ENCODE measurements around the gene RBBP5. TPM values are rescaled to one million over a fixed set of nuclear protein-coding genes. Genes with fewer than 3 reads are reported as not detected.
A peak's percentile ranks its signal among the peaks of the same experiment; 100 is the strongest.

Gene RBBP5
- total RNA-seq, 1 experiment from 2014 or later: 17.3 TPM

DNA sequence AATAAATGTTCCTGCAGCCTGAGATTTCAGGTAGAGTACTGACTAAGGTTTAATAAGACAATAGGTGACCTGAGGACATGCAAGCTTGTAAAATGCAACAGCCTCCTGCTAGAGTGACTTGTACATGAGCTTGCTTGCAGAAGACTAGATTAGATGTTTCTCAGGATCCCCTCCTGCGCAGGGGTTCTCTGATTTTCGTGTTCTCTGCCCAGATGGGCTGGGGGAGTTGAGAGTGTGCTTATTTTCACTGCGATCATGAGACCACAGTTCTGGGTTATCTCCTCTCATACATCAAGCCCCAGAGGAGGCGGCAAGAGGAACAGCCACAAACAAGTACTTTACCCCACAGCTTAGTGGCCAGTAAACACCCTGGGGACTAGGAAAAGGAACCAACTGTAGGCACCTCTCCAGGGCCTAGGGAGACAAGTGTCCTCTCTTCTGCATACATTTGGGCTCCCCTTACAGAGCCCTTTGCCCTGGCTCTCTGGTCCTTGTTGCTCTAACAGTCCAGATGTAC lies 45.5 kb downstream of the RBBP5 start:
- no peak overlapping the region for H2AK5ac ChIP-seq (ENCODE audit: insufficient read length, low read length)
- no peak overlapping the region for H3K4ac ChIP-seq (ENCODE audit: low read depth, low read length)
- H3K23ac ChIP-seq (ENCODE audit: insufficient read length, low read depth, low read length): no peak overlapping the region
- H3K18ac ChIP-seq (ENCODE audit: insufficient read length, low read depth, low read length): no peak overlapping the region
- H3T11ph ChIP-seq (ENCODE audit: low read length): no peak overlapping the region
- Mint-ChIP-seq H3K9me3 (no peaks in the 10 kb centered on the region), H3K36me3 (ENCODE audit: insufficient read depth in 1 of 3, low read depth in 3 of 3) (no peaks in the 10 kb centered on the region), H3K4me3 (no peak overlapping the region), H3K27me3 (ENCODE audit: low read depth) (no peaks in the 10 kb centered on the region; the same call in 1 of the 2 replicates), H3K27ac (peak overlapping the region in 1 of 3 experiments; percentile 76; a peak in 2 of 7 replicates), H3K4me1 (no peaks in the 10 kb centered on the region)
- H3K4me1 ChIP-seq (ENCODE audit: insufficient read depth, low read length): no peaks in the 10 kb centered on the region
- no peak for TF ChIP-seq CTCF (conservative IDR thresholded peaks at IDR 0.05)
- H3K14ac ChIP-seq (ENCODE audit: insufficient read depth, low read length): no peak overlapping the region
- no peak overlapping the region for H3K56ac ChIP-seq (ENCODE audit: insufficient read length, low read depth, low read length)
- H2BK15ac ChIP-seq (ENCODE audit: low read depth, low read length): no peak overlapping the region
- H4K8ac ChIP-seq (replicated peaks; ENCODE audit: insufficient read length, low read depth, low read length): no peak overlapping the region
- no peak overlapping the region for H3K4me2 ChIP-seq (ENCODE audit: insufficient read depth, insufficient read length, low read length)
- H2BK5ac ChIP-seq (ENCODE audit: insufficient read length, low read length): no peak overlapping the region
- H2BK12ac ChIP-seq (ENCODE audit: insufficient read length, low read depth, low read length): no peak overlapping the region
- H4K91ac ChIP-seq (ENCODE audit: insufficient read length, low read depth, low read length): no peak overlapping the region
- H3K79me1 ChIP-seq (ENCODE audit: insufficient read depth, low read depth, low read length, poor library complexity, severe bottlenecking): no peaks in the 10 kb centered on the region
- H3K79me2 ChIP-seq (ENCODE audit: insufficient read depth, low read length): no peaks in the 10 kb centered on the region
- H2AFZ ChIP-seq (ENCODE audit: low read length): no peak overlapping the region
- DNase-seq: no peak
- no peaks in the 10 kb centered on the region for H4K20me1 ChIP-seq (ENCODE audit: control insufficient read depth, insufficient read depth, insufficient read length)
- no peak overlapping the region for H3K27ac ChIP-seq (ENCODE audit: insufficient read length, low read depth, low read length)
- no peak overlapping the region for H2BK20ac ChIP-seq (ENCODE audit: low read depth, low read length, poor library complexity, severe bottlenecking)
- no peak overlapping the region for H2BK120ac ChIP-seq (ENCODE audit: low read depth, low read length, poor library complexity, severe bottlenecking)
- no peaks in the 10 kb centered on the region for H3K27me3 ChIP-seq (ENCODE audit: insufficient read depth, low read length)
- H3K9me3 ChIP-seq (ENCODE audit: control insufficient read depth, low read depth, low read length): no peaks in the 10 kb centered on the region
- no CpG with 5 or more reads among the region's 4 CpGs for WGBS (ENCODE audit: extremely low coverage, insufficient read length, low lambda C conversion rate)
- no peaks in the 10 kb centered on the region for H3K23me2 ChIP-seq (ENCODE audit: insufficient read length, low read depth, low read length, poor library complexity, severe bottlenecking)
- H3K9ac ChIP-seq (ENCODE audit: extremely low read depth, insufficient read length, low read length): no peak overlapping the region
- H4K5ac ChIP-seq (ENCODE audit: insufficient read length, low read depth, low read length): no peak overlapping the region
